ENCODE data around the gene USP6NL. TPM values are rescaled to one million over a fixed set of nuclear protein-coding genes. Genes with fewer than 3 reads are reported as not detected.

USP6NL gene
- polyA plus RNA-seq, 1 donor (not counting 4 experiments of a cell fraction or from before 2014, with no cell fraction given): 8.7 TPM

- H3K27me3 ChIP-seq (ENCODE audit: control insufficient read depth, extremely low read depth, insufficient read depth, low read length): no peaks in the 10 kb centered on the region
- no peak overlapping the region for H3K9ac ChIP-seq (ENCODE audit: control insufficient read depth, extremely low read depth, insufficient read depth, low read length)
- no peaks in the 10 kb centered on the region for H3K4me1 ChIP-seq (ENCODE audit: control insufficient read depth, extremely low read depth, insufficient read depth, low read length)
- DNase-seq (ENCODE audit: low read depth, low spot score) (no peak), FAIRE-seq (no peak)
- no peak for TF ChIP-seq CTCF (optimal IDR thresholded peaks at IDR 0.05 in 1 of 3, IDR thresholded peaks at IDR 0.05 in 1 of 3, conservative IDR thresholded peaks at IDR 0.05 in 1 of 3; ENCODE audit: extremely low read depth in 1 of 3, insufficient read depth in 2 of 3, low read length in 3 of 3)
- no peak for TF ChIP-seq EZH2 (IDR thresholded peaks at IDR 0.05; ENCODE audit: low read length)
- H3K36me3 ChIP-seq (ENCODE audit: control insufficient read depth in 2 of 2, extremely low read depth in 1 of 2, insufficient read depth in 2 of 2, low read length in 2 of 2): no peaks in the 10 kb centered on the region
- H3K9me3 ChIP-seq (ENCODE audit: control insufficient read depth, low read depth, low read length): no peaks in the 10 kb centered on the region
- H3K79me2 ChIP-seq (ENCODE audit: control insufficient read depth, insufficient read depth, low read length): no peaks in the 10 kb centered on the region
- no peaks in the 10 kb centered on the region for H4K20me1 ChIP-seq (ENCODE audit: control insufficient read depth, extremely low read depth, insufficient read depth, low read length)
- dilution Hi-C loops (cut with MboI; ENCODE audit: extremely low pct_ligation_motif_present, low sequenced_read_pairs): no loop called here
- no peak overlapping the region for H3K4me2 ChIP-seq (ENCODE audit: control insufficient read depth, extremely low read depth, insufficient read depth, low read depth, low read length)
- no peak overlapping the region for H2AFZ ChIP-seq (ENCODE audit: control insufficient read depth, low read length)
- no peak overlapping the region for H3K27ac ChIP-seq (ENCODE audit: control insufficient read depth, insufficient read depth, low read length)
- H3K9me1 ChIP-seq (ENCODE audit: control insufficient read depth, extremely low read depth, insufficient read depth, low read length): no peaks in the 10 kb centered on the region
- no peak overlapping the region for H3K4me3 ChIP-seq (ENCODE audit: control insufficient read depth in 2 of 3, extremely low read depth in 1 of 3, insufficient read depth in 2 of 3, low read depth in 1 of 3, low read length in 3 of 3)
These were observed 100.7 kb downstream of the USP6NL start for GRCh38 chr10:11510736-11511135.

GRCh38 chr10:11510281-11510680 is 101.2 kb downstream of the USP6NL start:
- H3K4me3 ChIP-seq (ENCODE audit: control insufficient read depth in 2 of 3, extremely low read depth in 1 of 3, insufficient read depth in 2 of 3, low read depth in 1 of 3, low read length in 3 of 3): no peak overlapping the region
- no peaks in the 10 kb centered on the region for H4K20me1 ChIP-seq (ENCODE audit: control insufficient read depth, extremely low read depth, insufficient read depth, low read length)
- H3K27me3 ChIP-seq (ENCODE audit: control insufficient read depth, extremely low read depth, insufficient read depth, low read length): no peaks in the 10 kb centered on the region
- no peak overlapping the region for H3K9ac ChIP-seq (ENCODE audit: control insufficient read depth, extremely low read depth, insufficient read depth, low read length)
- H3K9me1 ChIP-seq (ENCODE audit: control insufficient read depth, extremely low read depth, insufficient read depth, low read length): no peaks in the 10 kb centered on the region
- no peak overlapping the region for H3K27ac ChIP-seq (ENCODE audit: control insufficient read depth, insufficient read depth, low read length)
- dilution Hi-C loops (cut with MboI; ENCODE audit: extremely low pct_ligation_motif_present, low sequenced_read_pairs): no loop called here
- no peaks in the 10 kb centered on the region for H3K36me3 ChIP-seq (ENCODE audit: control insufficient read depth in 2 of 2, extremely low read depth in 1 of 2, insufficient read depth in 2 of 2, low read length in 2 of 2)
- no peaks in the 10 kb centered on the region for H3K4me1 ChIP-seq (ENCODE audit: control insufficient read depth, extremely low read depth, insufficient read depth, low read length)
- H3K9me3 ChIP-seq (ENCODE audit: control insufficient read depth, low read depth, low read length): no peaks in the 10 kb centered on the region
- H2AFZ ChIP-seq (ENCODE audit: control insufficient read depth, low read length): no peak overlapping the region
- no peak for TF ChIP-seq EZH2 (IDR thresholded peaks at IDR 0.05; ENCODE audit: low read length)
- no peak for TF ChIP-seq CTCF (optimal IDR thresholded peaks at IDR 0.05 in 1 of 3, IDR thresholded peaks at IDR 0.05 in 1 of 3, conservative IDR thresholded peaks at IDR 0.05 in 1 of 3; ENCODE audit: extremely low read depth in 1 of 3, insufficient read depth in 2 of 3, low read length in 3 of 3)
- H3K4me2 ChIP-seq (ENCODE audit: control insufficient read depth, extremely low read depth, insufficient read depth, low read depth, low read length): no peak overlapping the region
- no peaks in the 10 kb centered on the region for H3K79me2 ChIP-seq (ENCODE audit: control insufficient read depth, insufficient read depth, low read length)
- no peak for DNase-seq (ENCODE audit: low read depth, low spot score)
- FAIRE-seq: no peak
